Glomerular visceral epithelial cell (primary cell): ENCODE results near the gene LHPP.
"Not testable (repeated sequence)": the region's sequence is repeated elsewhere in the genome, so short reads cannot be mapped to it uniquely, and the experiment has no call there.

Source experiments
- DNase-seq: peaks from one replicate; pipeline ENCODE4 v3.0.0-alpha.2; 2016; ENCODE audit errors: extremely low spot score

The LHPP gene

DNA sequence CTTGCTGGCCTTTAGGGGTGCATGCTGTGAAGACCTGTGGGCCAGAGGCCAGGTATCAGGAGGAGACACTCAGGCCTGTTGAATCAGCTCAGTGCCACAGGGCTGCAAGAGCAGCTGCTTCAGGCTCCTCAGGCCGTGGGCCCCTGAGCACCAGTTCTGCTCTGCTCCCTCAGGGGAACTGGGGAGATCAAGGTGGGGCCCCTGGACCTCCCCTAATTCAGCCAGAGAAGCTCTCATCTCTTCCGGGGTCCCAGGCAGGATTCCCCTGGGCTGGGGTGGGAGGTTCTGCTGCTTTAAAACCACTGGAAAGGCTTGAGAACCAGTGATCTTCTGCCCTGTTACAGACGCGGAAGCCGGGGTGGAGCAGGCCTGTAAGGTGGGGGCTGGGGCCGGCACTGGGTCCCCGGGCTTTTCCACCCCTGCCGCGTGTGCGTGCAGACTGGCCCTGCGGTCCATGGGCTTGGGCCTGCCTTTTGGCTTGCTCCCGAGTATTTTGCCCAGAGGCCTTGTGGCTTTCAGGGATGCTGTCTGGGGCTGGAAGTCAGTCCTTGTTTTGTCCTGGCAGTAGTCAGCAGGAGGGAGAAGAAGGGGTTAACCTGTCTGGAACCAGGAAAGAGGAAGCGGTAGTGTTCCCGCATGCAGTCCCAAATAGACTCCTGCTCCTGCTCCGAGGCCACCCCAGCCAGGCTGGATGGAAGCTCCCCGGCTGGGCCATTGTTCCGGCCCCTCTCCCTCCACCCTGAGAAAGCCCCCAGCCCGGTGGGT, 74.3 kb downstream of the LHPP start:
- DNase-seq: no peak

DNA sequence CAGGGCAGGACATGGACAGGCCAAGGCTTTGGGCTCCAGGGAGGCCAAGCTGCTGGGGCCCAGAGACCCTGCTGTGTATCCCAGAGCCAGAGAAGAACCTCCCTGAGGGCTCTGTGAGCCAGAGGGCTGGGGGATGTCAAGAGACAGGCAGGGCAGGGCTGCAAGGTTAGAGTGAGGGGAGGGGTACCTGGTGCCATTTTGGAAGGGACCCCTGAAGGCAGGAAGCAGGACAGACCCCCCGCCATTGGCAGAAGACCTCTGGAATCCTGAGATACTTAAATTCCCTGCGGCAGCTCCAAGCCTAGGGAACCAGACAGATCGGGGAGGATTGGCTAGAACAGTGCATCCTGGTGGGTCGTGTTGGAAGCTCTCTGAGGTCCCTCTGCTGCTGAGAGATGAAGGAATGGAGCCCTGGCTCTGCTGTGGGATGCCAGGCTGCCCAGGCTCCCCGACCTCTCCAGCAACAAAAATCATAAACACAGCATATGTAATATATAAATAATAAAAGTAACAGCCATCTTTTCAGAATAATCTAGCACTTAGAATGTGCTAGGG, 75.0 kb downstream of the LHPP start:
- DNase-seq: no peak

DNA sequence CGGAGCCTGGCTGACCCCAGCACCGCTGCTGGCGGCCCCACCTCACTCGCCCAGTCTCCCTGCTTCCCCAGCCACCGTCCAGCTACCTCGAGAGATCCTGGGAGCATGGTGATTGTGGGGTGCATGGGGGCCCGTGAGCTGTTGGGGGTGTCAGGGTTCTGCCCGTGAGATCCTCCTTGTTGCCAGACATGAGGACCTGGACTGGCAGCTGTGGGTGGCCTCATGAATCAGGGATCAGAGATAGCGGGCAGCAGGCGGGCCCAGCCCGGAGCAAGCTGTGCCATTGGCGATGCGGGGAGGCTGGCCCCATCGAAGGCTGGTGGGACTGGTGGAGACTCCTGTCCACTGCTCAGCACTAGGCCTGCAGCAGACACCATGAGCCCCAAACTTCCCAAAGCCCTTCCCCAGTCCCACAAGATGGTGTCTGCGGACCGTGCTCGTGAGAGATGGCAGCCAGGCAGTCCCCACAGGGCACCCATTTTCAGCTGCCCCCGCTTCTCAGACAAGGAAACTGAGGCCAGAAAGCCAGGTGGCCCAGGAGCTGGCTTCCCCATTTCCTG, 75.6 kb downstream of the LHPP start:
- DNase-seq: no peak

DNA sequence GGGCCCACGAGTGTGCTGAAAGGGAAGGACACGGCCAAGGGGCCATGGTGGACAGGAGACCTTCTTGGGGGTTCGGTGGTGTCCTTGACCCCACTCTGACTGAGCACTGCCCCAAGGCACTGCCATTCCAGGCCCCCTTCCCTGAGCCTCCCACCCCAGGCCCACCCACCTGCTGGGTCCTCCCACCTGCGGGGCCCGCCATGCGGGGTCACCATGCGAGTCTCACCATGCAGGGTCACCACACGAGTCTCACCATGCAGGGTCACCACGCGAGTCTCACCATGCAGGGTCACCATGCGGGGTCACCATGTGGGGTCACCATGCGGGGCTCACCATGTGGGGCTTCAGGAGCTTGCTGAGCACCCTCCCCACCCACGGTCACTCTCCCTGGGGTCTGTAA, 76.3 kb downstream of the LHPP start:
- DNase-seq: no peak

DNA sequence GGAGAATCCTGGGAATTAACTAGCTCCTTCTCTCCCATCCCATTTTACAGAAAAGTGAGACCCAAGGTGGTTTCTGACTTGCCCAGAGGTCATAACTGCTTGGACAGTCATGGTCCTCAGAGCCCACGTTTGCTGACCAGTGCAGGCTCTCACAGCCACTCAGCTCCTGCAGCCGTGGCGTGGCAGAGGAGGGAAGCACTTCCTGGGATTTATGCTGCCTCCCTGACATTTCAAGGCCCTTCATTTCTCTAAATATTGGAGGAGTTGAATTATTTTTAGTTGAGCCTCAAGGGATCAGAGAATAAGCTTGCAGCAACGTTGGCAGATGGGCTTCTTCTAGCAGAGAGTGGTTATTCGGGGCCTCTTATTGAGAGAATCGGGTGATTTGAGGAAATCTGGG, 77.1 kb downstream of the LHPP start:
- DNase-seq: no peak

DNA sequence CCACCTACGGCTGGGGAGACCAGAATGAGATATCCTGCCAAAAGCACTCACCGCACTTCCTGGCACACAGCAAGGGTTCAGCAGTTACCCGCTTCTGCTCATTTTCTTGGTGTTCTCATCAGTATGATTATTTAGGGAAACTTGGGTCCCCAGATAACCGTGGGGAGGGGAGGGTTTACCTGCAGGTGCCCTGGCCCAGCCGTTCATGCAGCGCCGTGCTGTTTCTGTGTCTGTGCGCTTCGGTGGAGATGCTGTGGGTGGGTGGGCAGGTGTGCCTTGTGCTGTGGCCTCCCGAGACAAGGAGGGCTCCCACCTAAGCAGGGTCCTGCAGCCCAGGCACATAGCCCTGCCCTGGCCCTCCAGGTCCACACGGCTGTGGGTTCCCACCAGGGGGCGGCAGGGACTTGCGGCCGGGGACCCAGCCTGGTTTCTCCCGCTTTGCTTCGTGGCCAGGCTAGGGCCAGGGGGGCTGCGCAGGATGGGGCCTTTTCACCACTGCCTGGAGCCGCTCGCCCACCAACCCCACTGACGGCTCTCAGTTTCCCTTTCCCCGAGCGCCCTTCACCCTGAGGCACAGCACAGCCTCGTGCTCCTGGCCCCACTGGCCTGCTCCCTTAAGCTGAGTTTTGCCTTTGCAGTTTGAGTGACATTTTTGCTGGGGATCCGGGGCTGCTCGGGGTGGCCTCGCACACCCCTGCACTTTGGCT, 78.5 kb downstream of the LHPP start:
- peak; percentile 8 for DNase-seq

DNA sequence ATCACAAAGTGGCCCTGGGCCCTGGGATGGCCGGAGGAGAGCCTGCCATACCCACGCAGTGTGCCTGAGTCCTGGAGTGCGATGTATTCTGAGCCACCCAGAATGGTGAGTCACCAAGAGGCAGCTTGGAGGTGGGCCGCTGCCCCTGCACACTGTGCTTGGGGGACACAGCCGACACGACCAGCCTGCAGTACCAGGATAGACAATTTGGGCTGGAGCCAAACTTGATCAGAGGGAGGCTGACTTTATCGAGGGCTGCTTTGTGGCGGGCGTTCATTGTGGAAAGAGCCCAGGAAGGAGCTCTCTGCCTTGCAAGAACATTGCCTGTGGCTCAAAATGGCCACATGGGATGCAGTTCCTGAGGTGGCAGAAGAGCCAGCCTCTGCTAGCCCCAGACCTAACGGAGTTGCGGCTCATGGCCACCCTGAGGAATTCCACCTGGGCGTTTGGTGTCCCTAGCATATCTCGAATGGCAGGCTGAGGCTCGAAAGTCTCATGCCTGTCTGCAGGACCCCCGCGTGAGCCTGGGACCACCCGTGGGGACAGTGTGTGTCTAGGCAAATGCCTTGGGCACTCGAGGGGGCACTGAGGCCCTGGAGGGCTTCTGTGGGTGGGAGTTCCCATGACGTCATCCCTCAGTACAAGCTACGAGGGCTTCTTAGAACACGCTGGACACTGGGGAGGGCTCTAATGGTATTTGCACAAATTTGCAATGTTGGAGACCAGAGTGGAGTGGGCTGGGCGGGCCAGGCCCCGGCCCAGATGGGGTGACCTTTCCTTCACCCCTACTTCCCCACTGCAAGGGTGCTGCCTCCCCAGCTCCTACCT, 79.7 kb downstream of the LHPP start:
- DNase-seq: no peak

DNA sequence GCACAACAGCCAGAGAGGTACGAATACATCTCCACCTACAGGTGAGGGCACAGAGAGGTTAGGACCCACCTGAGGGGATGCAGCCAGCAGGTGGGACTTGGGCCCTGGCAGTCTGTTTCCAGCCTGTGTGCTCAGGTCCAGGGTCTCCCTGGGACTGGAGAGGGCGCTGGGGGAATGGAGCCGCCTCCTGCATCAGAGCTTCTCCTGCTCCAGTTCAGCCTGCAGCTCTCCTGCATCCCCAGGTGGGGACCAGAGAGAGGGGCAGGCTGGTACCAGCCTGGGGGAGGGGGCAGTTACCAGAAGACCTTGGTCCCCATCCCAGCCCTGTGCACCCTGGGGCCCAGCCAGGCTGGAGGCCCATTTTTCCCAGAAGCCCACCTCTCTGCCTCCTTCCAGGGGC, 80.7 kb downstream of the LHPP start:
- DNase-seq: no peak

DNA sequence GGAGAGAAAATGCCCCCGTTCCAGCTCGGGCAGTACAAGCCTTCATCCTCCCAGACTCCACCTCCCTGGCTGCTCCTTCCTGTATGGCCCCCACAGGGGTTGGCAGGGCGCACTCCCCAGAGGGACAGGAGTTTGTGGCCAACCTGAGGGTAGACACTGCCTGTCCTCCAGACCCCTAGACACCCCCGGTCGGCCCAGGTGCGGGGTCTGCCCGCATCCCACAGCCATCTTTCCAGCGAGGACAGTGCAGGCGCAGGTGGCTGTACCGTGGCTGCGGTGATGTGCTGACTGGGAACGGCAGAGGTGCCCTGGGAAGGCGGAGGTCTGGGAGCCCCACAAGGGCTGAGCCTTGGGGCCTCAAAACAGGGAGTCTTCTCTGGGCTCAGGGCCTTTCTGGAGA, 81.5 kb downstream of the LHPP start:
- no peak for DNase-seq

DNA sequence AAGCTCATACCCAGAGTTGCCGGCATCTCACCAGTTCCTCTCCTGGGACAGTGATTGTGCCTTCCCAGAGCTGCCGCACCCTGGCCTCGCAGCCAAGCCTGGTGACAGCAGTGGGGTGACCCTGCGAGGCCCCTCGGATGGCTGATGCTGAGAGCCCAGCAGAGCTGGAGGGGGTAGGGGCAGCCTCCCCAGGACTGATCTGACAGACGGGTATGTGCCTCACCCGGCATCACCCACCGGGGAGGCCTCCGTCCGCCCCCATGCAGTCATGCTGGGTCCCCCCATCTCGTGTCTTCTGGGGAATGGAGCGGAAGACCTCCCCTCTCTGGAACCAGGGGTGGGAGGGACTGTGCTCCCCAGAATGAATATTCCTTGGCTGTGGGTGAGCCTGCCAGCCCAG, 82.3 kb downstream of the LHPP start:
- DNase-seq: no peak

DNA sequence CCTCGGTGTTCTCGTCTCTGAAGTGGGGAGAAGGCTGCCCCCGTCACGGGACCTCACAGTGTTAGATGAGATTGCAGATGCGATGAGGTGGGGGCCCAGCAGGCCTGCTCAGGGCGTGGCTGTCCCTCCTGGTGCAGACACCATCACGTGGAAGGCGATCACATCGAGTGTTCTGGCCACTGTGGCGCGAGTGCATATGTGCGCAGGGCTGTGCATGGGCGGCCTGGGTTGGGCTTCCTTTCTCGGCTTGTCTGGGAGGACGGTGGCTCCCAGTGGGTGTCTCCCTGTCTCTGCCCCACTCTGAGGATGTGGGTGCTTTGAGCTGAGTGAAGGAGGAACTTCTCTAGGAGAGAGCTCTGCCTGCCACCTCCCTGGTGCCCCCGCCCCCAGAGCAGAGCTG, 83.1 kb downstream of the LHPP start:
- no peak for DNase-seq

DNA sequence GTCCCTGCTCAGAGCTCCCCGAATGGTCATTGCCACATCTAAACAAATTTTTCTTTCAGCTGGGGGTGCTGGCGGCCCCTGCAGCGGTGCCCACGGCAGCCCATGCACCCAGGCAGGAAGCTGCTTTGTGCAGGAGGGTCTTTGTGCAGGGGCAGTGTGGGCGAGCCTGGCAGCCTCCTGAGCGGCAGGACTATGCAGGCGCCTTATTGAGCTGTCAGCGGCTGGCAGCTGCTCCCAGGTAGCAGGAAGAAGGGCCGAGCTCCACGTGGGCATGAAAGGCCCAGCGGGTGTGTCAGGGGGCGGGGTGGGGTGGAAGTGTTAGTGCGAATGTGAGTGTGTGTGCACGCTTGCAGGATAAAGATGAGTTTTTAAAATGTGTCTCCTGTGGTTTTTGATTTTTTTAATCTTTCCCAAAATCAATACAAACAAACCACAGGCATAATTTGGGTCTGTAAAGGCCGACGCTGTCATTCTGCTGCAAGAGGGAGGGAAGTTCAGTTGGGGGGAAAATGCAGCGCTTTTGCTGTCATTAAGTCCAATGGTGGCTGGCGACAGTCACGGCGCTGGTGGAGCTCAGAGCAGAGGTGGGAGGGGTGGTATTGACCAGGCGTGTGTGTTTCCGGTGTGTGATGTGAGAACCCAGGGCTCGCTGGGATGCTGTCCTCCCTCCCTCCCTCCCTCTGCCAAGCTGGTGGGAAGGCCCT, 83.9 kb downstream of the LHPP start:
- no peak for DNase-seq

DNA sequence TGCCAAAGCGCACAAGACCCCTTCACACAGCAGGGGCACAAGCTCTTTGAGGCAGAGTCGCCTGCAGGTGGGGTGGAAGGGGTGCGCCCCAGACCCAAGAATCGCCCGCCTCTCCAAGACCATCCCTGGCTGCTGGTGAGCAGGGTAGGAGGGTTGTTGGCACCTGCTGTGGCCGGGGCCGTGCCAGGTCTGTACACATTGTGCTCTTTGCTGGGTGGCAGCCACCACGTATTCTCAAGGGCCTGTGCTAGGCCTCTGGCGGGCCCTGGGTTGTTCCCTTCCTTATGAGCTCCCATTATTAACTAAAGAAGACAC, 84.4 kb downstream of the LHPP start:
- DNase-seq: no peak

DNA sequence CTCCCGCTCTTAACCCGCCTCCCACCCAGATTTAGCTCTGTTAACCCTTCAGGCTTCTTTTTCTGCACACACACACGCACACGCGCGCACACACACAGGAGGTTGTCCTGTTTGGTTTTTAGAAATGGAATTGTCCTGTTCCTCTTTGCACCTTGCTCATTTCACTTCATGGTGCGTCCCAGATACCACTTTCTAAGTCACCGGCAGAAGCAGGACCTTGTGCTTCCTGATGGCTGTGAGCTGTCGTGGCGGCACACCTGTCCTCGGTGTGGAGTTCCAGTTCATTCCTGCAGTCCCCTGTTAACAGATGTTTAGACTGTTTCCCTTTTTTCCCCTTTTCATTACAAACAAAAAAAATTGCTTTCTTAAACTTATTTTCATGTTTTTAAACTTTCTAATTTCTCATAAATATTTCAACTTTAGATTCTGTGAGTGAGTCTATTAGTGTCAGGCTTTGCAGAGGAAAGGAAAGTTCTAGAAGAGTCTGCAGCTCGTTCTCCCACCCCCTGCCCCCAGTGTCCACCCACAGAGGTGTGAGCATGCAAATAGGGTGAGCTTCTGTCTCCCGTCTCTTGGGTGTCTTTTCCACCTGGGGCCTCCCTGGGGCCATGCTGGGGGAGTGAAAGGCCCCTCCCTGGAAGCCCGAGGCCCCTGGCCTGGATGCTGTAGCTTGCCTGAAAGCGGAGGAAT, 85.5 kb downstream of the LHPP start:
- DNase-seq: no peak

DNA sequence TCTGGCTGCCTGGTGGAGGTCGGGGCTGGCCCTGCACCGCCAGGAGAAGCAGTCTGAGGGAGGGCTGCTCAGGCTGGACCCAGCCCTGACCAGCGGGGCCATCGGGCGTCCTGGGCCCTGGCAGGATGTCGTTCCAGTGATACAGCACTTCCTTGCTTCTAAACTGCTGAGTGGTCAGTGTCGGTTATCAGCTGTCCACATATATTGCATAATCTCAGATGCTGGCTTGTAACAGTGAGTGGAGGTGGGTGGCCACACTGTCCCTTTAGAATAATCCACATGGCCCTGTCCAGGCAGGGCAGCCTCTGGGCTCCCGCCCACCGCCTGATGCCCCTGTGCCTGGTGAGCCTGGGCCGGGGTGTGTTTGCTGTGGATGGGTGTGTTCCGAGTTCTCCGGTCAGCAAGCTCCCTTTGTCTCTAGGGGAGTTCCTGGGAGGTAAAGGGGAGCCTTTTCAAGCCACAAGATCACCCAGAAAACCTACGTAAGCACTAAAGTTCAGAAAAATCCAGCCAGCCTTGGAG, 86.1 kb downstream of the LHPP start:
- no peak for DNase-seq

DNA sequence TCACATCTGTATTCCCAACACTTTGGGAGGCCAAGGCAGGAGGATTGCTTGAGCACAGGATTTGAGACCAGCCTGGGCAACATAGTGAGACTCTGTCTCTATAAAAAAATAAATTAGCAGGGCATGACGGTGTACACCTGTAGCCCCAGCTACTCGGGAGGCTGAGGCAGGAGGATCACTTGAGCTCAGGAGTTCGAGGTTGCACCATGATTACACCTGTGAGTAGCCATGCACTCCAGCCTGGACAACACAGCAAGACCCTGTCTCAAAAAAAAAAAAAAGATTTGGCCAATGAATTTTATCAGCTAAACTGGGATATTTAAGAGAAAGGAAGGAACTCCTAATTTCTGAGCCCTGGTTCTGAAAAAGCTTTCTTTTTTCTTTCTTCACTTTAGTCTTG, 87.5 kb downstream of the LHPP start:
- DNase-seq: not testable (repeated sequence)

DNA sequence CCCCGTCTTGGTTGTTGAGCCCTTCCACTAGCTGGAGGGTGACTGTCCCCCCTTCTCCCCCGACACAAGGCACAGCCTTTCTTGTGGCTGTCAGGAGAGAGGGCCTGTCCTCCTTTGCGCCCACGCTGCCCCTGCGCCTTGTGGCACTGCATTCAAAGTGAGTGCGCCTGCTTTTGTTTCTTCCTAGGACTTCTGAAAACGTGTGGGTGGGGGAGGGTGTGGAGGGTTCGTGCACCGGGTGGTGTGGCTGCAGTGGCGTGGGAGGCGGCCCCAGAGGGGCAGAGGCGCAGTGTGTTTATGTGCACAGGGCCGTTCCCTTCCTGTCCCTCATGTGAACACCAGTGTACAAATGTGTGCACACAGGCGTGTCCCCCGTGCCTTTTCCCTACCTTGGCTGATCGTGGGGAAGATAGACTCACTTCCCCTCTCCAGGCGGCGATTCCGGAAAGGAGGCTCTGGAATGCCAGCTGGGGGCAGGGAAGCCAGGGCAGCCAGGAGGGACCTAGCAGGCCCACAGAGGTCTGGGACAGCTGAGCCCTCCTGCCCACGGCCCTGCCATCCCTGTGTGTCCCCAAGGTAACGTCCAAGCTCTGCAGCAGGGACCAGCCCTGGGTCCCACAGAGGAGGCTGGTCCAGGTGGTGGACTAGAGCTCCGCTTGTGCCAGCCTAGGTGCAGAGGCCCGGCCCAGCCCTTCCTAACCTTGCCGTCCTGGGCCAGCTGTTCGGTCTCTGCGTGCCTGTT, 88.8 kb downstream of the LHPP start:
- no peak for DNase-seq

DNA sequence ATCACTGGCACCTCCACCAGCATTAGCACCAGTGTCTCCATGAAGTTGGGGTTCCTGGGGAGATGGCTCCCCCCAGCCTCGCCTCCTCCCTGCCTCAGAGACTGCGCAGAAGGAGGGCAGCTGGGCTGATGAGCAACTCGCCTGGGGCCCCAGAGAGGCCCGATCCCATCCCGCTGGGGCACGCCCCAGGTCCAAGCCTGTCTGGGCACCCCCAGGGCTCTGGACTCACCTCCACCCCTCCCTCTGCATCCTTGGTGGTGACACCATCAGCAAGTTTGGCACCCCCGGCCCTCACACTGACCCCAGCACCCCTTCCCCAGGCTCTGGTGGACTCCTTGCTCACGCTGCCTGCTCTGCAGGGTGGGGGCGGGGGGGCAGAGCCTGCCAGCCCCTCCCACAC, 89.5 kb downstream of the LHPP start:
- DNase-seq: no peak

DNA sequence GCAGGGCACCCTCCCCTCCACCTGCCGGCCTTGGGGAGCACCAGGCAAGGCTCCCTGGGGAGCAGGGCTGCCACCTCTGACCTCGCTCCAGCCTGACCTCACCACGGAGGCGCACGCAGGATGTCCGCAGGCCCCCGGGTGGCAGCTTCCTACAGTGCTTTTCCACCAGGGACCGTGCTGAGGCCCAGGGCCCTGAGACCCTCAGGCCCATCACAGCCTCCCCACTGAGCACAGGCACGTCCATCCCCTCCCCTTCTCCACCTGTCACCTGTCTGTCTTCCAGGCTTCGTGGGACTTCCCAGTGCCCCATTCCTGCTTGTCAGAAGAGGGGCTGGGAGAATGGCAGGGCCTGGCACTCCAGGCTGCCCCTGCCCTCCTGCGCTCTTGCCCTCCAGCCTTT, 90.1 kb downstream of the LHPP start:
- DNase-seq: no peak

DNA sequence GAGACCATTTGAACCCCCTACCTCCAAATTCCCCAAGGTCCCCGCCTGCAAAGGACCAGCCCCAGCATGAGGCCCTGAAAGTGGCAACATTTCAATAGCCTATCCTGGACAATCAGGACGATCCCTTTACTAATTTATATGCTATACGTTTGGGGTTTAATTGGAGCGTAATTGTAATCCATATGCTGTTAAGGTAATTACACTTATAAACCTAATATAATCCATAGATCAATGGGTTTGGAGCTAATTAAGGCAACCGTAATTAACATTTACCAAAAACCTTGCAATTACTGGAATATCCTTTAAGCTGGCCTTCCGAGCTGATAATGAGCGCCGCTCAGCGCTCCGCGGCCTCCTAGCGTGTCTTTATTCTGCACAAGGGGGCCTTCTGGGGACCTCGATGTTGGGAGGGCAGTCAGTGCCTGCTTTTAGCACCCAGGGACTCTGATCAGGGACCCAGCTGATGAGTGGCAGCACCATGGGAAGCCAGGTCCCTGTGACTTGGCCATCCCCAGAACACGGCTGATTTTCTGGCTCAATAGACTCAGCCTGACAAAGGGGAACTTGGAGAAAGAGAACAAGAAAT, 91.2 kb downstream of the LHPP start:
- DNase-seq: no peak
